Measurements from ENCODE around the gene TUBA4A. TPM values are rescaled to one million over a fixed set of nuclear protein-coding genes. Genes with fewer than 3 reads are reported as not detected.

The TUBA4A gene
- total and polyA plus RNA-seq, 2 of the 4 experiments (the other 2 are of a cell fraction), result 21.9 to 35.6 TPM

- in situ Hi-C loops (cut with MboI; ENCODE audit: low sequenced_read_pairs) (loop anchor here (5.0 kb wide), 1 partner anchor 37 kb away; the partner anchor contains the start of gene SLC23A3), intact Hi-C loops (cut with micrococcal nuclease) (no loop called here)
- CTCF ChIA-PET, result no interaction called here
These were observed 44.2 kb downstream of the TUBA4A start for GRCh38 chr2:219209236-219210195.

More at GRCh38 chr2:219209236-219210195, 44.2 kb downstream of the TUBA4A start:
- no peak overlapping the region for H2AK5ac ChIP-seq (ENCODE audit: low read depth, low read length)
- H3K79me1 ChIP-seq (ENCODE audit: low read depth in 1 of 2, low read length in 2 of 2), result peaks cover 5 to 23% of the 10 kb centered on the region in 2 experiments; a peak in 3 of 4 replicates
- POLR2A ChIA-PET (ENCODE audit: unreplicated experiment), result no interaction called here
- no peak overlapping the region for H3K23ac ChIP-seq (ENCODE audit: low read depth, low read length)
- WGBS, 2 experiments (ENCODE audit: extremely low coverage in 2 of 2, insufficient read length in 1 of 2), result 90% methylated on average over 2 of the region's 18 CpGs; no CpG with 5 or more reads in 1 of the 2 experiments
- no peak overlapping the region for H3K4ac ChIP-seq (ENCODE audit: low read depth, low read length)
- H2BK15ac ChIP-seq (ENCODE audit: low read depth, low read length), result no peak overlapping the region
- no peak overlapping the region for H4K5ac ChIP-seq (ENCODE audit: low read depth, low read length)
- no peak overlapping the region for H2AK9ac ChIP-seq (replicated peaks; ENCODE audit: low read depth, low read length, poor library complexity)
- H2AFZ ChIP-seq (replicated peaks; ENCODE audit: low read length, poor library complexity), result peak overlapping the region; percentile 46
- dilution Hi-C loops (cut with HindIII; ENCODE audit: low sequenced_read_pairs, unreplicated experiment), result no loop called here
- H3K56ac ChIP-seq (ENCODE audit: extremely low read depth, insufficient read depth, low read length), result no peak overlapping the region
- H2BK20ac ChIP-seq (ENCODE audit: low read depth, low read length), result no peak overlapping the region
- no peak overlapping the region for H2BK120ac ChIP-seq (ENCODE audit: low read depth, low read length)
- peaks cover 49% of the 10 kb centered on the region for H3K36me3 ChIP-seq (ENCODE audit: control insufficient read depth, insufficient read depth, low read length)
- no peaks in the 10 kb centered on the region for H3K9me3 ChIP-seq (ENCODE audit: control insufficient read depth, insufficient read depth, low read length)
- ATAC-seq (ENCODE audit: low read depth), result no peak
- no peak overlapping the region for H3K14ac ChIP-seq (replicated peaks; ENCODE audit: low read depth, low read length)
- no peak overlapping the region for H2BK5ac ChIP-seq (ENCODE audit: low read depth, low read length, poor library complexity, severe bottlenecking)
- no peak for TF ChIP-seq SMC3 (IDR thresholded peaks at IDR 0.05; ENCODE audit: low read depth, low read length)
- no TSS peak for BruUV-seq (replicated peaks)
- DNase-seq, result no peak
- peaks cover 8% of the 10 kb centered on the region; the same call in 1 of the 2 replicates for H3K9me1 ChIP-seq (ENCODE audit: insufficient read depth, low read length)
- H4K20me1 ChIP-seq (ENCODE audit: insufficient read depth, low read length), result peaks cover 9% of the 10 kb centered on the region; the same call in 1 of the 2 replicates
- H3K18ac ChIP-seq (ENCODE audit: low read depth, low read length), result no peak overlapping the region
- no peak overlapping the region for H3K4me3 ChIP-seq (ENCODE audit: insufficient read depth, low read depth, low read length)
- H4K91ac ChIP-seq (ENCODE audit: insufficient read depth, low read depth, low read length), result no peak overlapping the region
- no peak overlapping the region for H3K27ac ChIP-seq (ENCODE audit: insufficient read depth, low read length)
- peaks cover 16% of the 10 kb centered on the region for H3K4me1 ChIP-seq (ENCODE audit: control insufficient read depth, insufficient read depth, low read length)
- no peak overlapping the region for H3K4me2 ChIP-seq (ENCODE audit: low read depth, low read length)
- no peaks in the 10 kb centered on the region for H3K27me3 ChIP-seq (ENCODE audit: control insufficient read depth, insufficient read depth, low read length)
- no peak overlapping the region for H3K9ac ChIP-seq (ENCODE audit: low read depth, low read length)
- no peak overlapping the region for H4K8ac ChIP-seq (ENCODE audit: low read depth in 2 of 2, low read length in 2 of 2)

Measured in IMR-90 (cell line).